Naive thymus-derived CD8-positive, alpha-beta T cell (primary cell): ENCODE results near the gene FAT1. TPM values are rescaled to one million over a fixed set of nuclear protein-coding genes. Genes with fewer than 3 reads are reported as not detected.

ENCODE experiments used
- ATAC-seq, 2 donors: fragments of 150-1000 bp; cut with Tn5 transposase in 1 of 2; sonication (Bioruptor Pico), chemical (Tn5 transposase) in 1 of 2; 1 replicate in 1 of 2; 2 replicates in 1 of 2; pipeline ENCODE4 v1.10.0; 2021; ENCODE audit warnings: mild to moderate bottlenecking in 2 of 2, moderate library complexity in 2 of 2
- POLR2A ChIA-PET: fragments of 350-600 bp; sonication (Branson Sonifier 250); formaldehyde crosslinking; loops from one replicate; lab custom pipeline; 2021; ENCODE audit warnings: antibody characterized with exemption; lab: Charles Lee
- DNase-seq, 10 donors: peaks; one replicate each; pipeline versions ENCODE4 v3.0.0 to v3.0.0-alpha.2; 2020 to 2022
- H3K27ac Mint-ChIP-seq, 10 donors: one replicate each; pipeline ENCODE4 v1.8.0; 2020 to 2022; ENCODE audit warnings: mild to moderate bottlenecking in 10 of 10, mixed read lengths in 10 of 10, moderate library complexity in 4 of 10, inconsistent platforms in 1 of 10
- H3K27me3 Mint-ChIP-seq, 5 donors: one replicate each; pipeline ENCODE4 v1.8.0; 2021 to 2022; ENCODE audit warnings: mixed read lengths in 5 of 5
- H3K36me3 Mint-ChIP-seq, 3 donors: one replicate each; pipeline ENCODE4 v1.8.0; 2020 to 2022; ENCODE audit warnings: mixed read lengths in 3 of 3, mild to moderate bottlenecking in 2 of 3, inconsistent platforms in 1 of 3
- H3K4me1 Mint-ChIP-seq, 4 donors: one replicate each; pipeline ENCODE4 v1.8.0; 2021 to 2022; ENCODE audit warnings: mixed read lengths in 4 of 4
- H3K4me3 Mint-ChIP-seq, 10 donors: one replicate each; pipeline ENCODE4 v1.8.0; 2020 to 2022; ENCODE audit warnings: mild to moderate bottlenecking in 10 of 10, mixed read lengths in 10 of 10, moderate library complexity in 6 of 10, inconsistent platforms in 1 of 10
- H3K9me3 Mint-ChIP-seq, 9 donors: one replicate each; pipeline ENCODE4 v1.8.0; 2020 to 2022; ENCODE audit warnings: mixed read lengths in 9 of 9, mild to moderate bottlenecking in 3 of 9, inconsistent platforms in 1 of 9, moderate library complexity in 1 of 9
- polyA plus RNA-seq, 3 donors: library from polyadenylated mRNA; unstranded; fragments of 300-500 nt; fragmentation: Illumina TruSeq; gene quantifications; one replicate each; pipeline ENCODE4 v1.2.3, GENCODE V29; 2021
- total RNA-seq, 8 experiments: library from RNA in 2 of 8; stranded (reverse) in 2 of 8; gene quantifications; one replicate each; pipeline ENCODE4 v1.2.3 and lab custom pipeline; 2021 to 2026

The FAT1 gene
- total and polyA plus RNA-seq, 5 experiments from 2014 or later = not detected

DNA sequence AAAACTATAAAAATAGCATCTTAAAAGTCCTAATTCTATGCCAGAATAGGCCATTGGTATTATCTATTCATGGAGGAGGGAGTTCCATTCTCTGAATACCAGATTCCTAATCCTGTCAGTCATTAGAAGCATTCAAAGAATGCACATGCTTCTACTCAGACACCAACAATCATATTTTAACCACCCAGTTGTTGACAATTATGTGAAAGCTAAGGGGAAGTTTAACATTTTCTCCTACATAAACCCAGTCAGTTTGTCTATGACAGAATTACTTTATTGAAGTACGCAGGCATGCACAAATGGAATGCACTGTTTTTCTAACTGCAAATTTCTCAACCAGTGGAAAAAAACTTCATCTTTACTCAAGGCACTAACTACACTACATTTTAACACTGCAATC lies 98.7 kb downstream of the FAT1 start:
- H3K4me1 Mint-ChIP-seq = peaks cover 0 to 2% (median under 1%) of the 10 kb centered on the region in 4 donors
- peaks cover 0 to 15% (median 5%) of the 10 kb centered on the region in 9 donors for H3K9me3 Mint-ChIP-seq
- POLR2A ChIA-PET = no interaction called here
- peaks cover 0 to 17% (median 6%) of the 10 kb centered on the region in 5 donors for H3K27me3 Mint-ChIP-seq
- no peak for DNase-seq
- H3K36me3 Mint-ChIP-seq = no peaks in the 10 kb centered on the region
- ATAC-seq = no peak
- H3K27ac Mint-ChIP-seq = no peak overlapping the region
- no peak overlapping the region for H3K4me3 Mint-ChIP-seq

DNA sequence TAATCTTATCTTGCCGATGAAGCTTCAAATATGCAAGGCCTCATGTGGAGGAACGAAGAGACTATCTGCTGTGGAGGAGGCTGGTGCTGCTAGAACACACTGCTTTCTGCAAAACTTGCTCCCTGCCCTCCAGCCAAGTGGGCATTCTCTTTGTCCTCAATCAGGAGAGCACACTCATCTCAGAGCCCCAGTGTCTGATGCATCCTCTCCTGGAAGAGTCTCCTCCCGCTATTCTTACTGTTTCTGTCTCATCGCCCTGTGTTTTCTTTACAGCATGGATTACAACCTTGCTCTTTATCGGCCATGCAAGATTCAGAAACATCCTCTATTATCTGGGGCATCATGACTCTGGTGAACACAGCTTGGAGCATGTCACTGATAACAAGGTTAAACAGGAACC lies 100.1 kb downstream of the FAT1 start:
- POLR2A ChIA-PET = no interaction called here
- DNase-seq (no peak), ATAC-seq (no peak)
- H3K4me1 Mint-ChIP-seq = peaks cover 0 to 2% (median under 1%) of the 10 kb centered on the region in 4 donors
- H3K36me3 Mint-ChIP-seq = no peaks in the 10 kb centered on the region
- H3K27ac Mint-ChIP-seq = no peak overlapping the region
- peaks cover 0 to 19% (median 4%) of the 10 kb centered on the region in 9 donors for H3K9me3 Mint-ChIP-seq
- no peak overlapping the region for H3K4me3 Mint-ChIP-seq
- H3K27me3 Mint-ChIP-seq = peaks cover 0 to 17% (median 6%) of the 10 kb centered on the region in 5 donors

DNA sequence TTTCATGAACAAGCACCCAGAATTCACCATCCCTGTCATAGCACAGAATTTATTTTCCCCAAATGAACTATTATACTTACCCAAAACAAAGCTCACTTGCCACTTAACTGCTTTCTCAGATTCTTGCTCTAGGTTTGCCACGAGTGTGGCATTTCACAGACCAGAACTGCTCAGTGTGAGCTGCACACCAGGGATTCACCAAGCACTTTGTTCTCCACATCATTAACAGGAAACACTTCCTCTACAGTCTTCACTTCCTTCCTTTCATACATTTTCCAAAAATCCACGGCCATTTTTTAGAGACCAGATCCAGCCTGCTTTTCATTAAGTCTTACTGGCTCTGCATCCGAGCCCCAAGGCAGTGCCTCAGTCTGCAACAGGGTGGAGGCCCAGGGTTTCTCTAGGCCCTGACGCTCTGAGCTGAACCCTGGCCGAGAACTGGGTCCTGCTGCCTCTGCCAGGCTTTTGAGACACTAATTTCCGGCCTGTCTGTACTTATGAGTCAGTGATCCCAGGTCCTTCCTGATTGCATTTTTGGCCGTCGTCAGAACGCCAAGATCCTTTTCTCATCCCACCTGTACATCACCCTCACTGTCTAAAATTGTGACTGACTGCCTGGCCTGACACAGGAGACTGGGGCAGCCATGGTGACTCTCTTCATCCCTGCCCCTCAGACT lies 100.7 kb downstream of the FAT1 start:
- H3K9me3 Mint-ChIP-seq = peaks cover 0 to 19% (median 1%) of the 10 kb centered on the region in 9 donors
- POLR2A ChIA-PET = no interaction called here
- peaks cover 0 to 2% (median under 1%) of the 10 kb centered on the region in 4 donors for H3K4me1 Mint-ChIP-seq
- no peaks in the 10 kb centered on the region for H3K36me3 Mint-ChIP-seq
- no peak for DNase-seq
- H3K27me3 Mint-ChIP-seq = peaks cover 0 to 17% (median 6%) of the 10 kb centered on the region in 5 donors
- no peak overlapping the region for H3K4me3 Mint-ChIP-seq
- ATAC-seq = no peak
- no peak overlapping the region for H3K27ac Mint-ChIP-seq

DNA sequence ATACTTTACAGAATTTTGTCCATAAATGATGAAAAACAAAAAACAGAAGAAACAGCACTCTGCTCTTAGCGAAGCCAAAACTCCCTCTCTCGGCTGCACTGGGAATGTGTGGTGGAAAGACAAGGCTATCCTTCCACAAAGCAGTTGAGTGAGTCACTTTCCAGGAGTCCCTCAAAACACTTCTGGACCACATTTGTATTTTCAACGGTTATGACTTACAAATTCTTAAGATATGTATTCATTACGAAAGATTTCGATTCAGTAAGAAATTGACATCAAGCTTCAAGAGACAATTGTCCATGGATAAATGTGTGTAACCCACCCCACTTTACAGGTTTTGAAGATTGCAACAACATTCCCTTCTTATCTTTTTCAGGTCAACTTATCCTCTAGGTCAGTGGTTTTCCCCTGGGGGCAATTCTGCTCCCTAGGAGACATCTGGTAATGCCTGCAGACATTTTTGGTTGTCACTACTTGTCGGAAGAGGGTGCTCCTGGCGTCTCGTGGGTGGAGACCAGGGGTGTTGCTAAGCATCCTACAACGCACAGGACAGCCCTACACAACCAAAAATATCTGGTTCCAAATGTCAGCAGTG lies 101.6 kb downstream of the FAT1 start:
- Mint-ChIP-seq H3K4me1 (no peaks in the 10 kb centered on the region), H3K27me3 (peaks cover 0 to 17% (median 6%) of the 10 kb centered on the region in 5 donors), H3K9me3 (peaks cover 0 to 18% (median 0%) of the 10 kb centered on the region in 9 donors), H3K4me3 (no peak overlapping the region), H3K27ac (no peak overlapping the region), H3K36me3 (no peaks in the 10 kb centered on the region)
- DNase-seq = no peak
- ATAC-seq = no peak
- POLR2A ChIA-PET = no interaction called here

- Mint-ChIP-seq H3K27ac (no peak overlapping the region), H3K27me3 (peaks cover 0 to 30% (median 6%) of the 10 kb centered on the region in 5 donors), H3K36me3 (no peaks in the 10 kb centered on the region), H3K9me3 (peaks cover 0 to 26% (median 6%) of the 10 kb centered on the region in 9 donors), H3K4me3 (no peak overlapping the region), H3K4me1 (no peaks in the 10 kb centered on the region)
- DNase-seq (no peak), ATAC-seq (no peak)
- POLR2A ChIA-PET = no interaction called here
These were observed 104.6 kb downstream of the FAT1 start for GRCh38 chr4:186619088-186619487.

GRCh38 chr4:186617921-186618320 lies 105.7 kb downstream of the FAT1 start:
- ATAC-seq = no peak
- POLR2A ChIA-PET = no interaction called here
- H3K36me3 Mint-ChIP-seq = no peaks in the 10 kb centered on the region
- no peaks in the 10 kb centered on the region for H3K4me1 Mint-ChIP-seq
- H3K27ac Mint-ChIP-seq = no peak overlapping the region
- no peak overlapping the region for H3K4me3 Mint-ChIP-seq
- H3K27me3 Mint-ChIP-seq = peaks cover 0 to 20% (median 5%) of the 10 kb centered on the region in 5 donors
- no peak for DNase-seq
- peaks cover 0 to 24% (median 5%) of the 10 kb centered on the region in 9 donors for H3K9me3 Mint-ChIP-seq

DNA sequence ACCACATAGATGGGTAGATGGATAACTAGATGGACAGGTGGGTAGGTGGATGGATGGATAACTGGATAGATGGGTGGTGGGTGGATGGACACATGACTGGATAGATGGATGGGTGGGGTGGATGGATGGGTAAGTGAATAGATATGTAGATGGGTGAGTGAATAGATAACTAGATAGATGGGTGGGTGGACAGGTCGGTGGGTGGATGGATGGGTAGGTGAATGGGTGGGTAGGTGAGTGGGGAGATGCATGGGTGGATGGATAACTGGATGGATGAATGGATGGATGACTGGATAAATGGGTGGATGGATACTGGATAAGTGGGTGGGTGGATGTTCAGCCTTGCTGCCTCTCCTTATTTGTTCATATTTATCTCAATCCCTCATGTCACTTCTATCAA lies 116.2 kb downstream of the FAT1 start:
- no peaks in the 10 kb centered on the region for H3K36me3 Mint-ChIP-seq
- H3K9me3 Mint-ChIP-seq = peaks cover 0 to 29% (median 0%) of the 10 kb centered on the region in 9 donors
- no peak overlapping the region for H3K27ac Mint-ChIP-seq
- DNase-seq (no peak), ATAC-seq (no peak)
- peaks cover 0 to 6% (median 0%) of the 10 kb centered on the region in 5 donors for H3K27me3 Mint-ChIP-seq
- no peak overlapping the region for H3K4me3 Mint-ChIP-seq
- POLR2A ChIA-PET = no interaction called here
- H3K4me1 Mint-ChIP-seq = no peaks in the 10 kb centered on the region

DNA sequence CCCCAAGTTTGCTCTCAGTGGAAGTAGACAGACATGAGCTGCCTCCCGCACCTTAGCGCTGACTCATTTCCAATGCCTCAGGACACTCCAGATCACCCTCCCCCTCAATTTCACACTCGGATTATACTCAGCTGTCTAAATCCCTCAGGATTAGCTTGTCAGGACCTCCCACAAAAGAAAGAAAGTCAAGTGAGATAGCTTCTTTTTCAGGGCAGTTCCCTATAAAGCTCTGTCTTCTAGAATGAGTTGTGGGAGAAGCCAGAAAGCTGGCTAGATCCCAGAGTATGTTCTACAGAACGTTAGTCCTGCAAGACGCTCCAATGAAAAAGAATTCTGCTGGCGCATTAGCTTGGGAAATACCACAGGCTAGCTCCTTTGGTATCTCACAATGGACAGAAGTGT lies 117.1 kb downstream of the FAT1 start:
- ATAC-seq (no peak), DNase-seq (no peak)
- Mint-ChIP-seq H3K9me3 (peaks cover 0 to 29% (median 2%) of the 10 kb centered on the region in 9 donors), H3K36me3 (no peaks in the 10 kb centered on the region), H3K4me3 (no peak overlapping the region), H3K27me3 (peaks cover 0 to 6% (median 0%) of the 10 kb centered on the region in 5 donors), H3K4me1 (no peaks in the 10 kb centered on the region), H3K27ac (no peak overlapping the region)
- POLR2A ChIA-PET = no interaction called here

- ATAC-seq = no peak
- POLR2A ChIA-PET = no interaction called here
These were observed 118.3 kb downstream of the FAT1 start for GRCh38 chr4:186605261-186605865.

DNA sequence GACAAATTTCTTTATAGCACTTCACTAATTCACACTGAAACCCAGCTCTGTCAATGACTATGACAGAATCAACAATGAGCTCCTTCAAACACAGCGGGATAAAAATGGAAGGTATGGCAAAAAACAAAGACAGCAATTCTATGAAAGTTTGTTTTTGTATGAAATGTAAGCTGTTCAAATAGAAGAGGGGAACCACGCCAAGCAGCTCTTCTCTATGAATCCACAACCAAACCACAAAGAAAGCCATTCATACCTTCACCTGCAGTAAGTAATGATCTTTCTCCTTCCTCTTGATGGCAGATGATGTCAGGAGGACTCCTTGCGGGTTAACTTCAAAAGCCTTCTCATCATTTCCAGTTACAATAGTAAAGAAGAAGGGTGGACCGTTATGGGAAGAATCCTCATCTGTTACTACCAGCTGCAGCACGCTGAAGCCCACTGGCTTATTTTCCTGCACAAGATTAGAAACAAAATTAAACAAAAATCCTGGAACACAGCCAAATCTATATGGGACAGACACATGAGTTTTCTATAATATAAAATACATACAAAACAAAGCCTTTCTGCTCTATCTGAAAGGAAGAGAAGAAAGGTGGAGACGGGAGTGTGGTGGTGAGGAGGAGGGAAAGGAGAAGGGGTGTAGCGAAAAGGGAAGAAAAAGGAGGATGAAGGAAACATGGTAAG lies 119.4 kb downstream of the FAT1 start:
- Mint-ChIP-seq H3K27me3 (peaks cover 0 to 6% (median 0%) of the 10 kb centered on the region in 5 donors), H3K9me3 (peaks cover 0 to 29% (median 2%) of the 10 kb centered on the region in 9 donors), H3K4me1 (no peaks in the 10 kb centered on the region), H3K27ac (no peak overlapping the region), H3K36me3 (no peaks in the 10 kb centered on the region), H3K4me3 (no peak overlapping the region)
- ATAC-seq (no peak), DNase-seq (no peak)
- POLR2A ChIA-PET = no interaction called here

More at GRCh38 chr4:186605261-186605865, 118.3 kb downstream of the FAT1 start:
- H3K27me3 Mint-ChIP-seq = peaks cover 0 to 6% (median 0%) of the 10 kb centered on the region in 5 donors
- no peaks in the 10 kb centered on the region for H3K36me3 Mint-ChIP-seq
- no peak for DNase-seq
- H3K4me3 Mint-ChIP-seq = no peak overlapping the region
- H3K27ac Mint-ChIP-seq = no peak overlapping the region
- no peaks in the 10 kb centered on the region for H3K4me1 Mint-ChIP-seq
- peaks cover 0 to 29% (median 2%) of the 10 kb centered on the region in 9 donors for H3K9me3 Mint-ChIP-seq

DNA sequence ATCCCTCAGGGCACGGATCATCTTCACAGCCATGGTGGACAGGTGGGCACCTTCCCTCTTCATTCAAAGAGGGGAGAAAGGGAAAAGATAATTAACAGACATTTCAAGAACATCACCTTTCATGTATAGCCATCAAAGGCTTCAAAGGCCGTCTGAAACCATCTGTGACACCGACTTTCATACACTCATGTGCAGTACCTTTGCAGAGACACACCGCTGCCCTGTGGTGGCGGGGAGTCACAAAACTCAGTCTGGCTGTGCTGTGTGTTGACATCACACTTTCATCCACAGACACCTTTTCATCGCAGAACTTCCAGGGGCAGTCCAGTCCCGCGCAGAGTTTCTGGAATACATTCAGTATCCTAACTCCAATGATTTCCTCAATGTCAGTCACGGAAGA lies 120.7 kb downstream of the FAT1 start:
- H3K4me1 Mint-ChIP-seq = no peaks in the 10 kb centered on the region
- peaks cover 0 to 6% (median 0%) of the 10 kb centered on the region in 5 donors for H3K27me3 Mint-ChIP-seq
- H3K36me3 Mint-ChIP-seq = no peaks in the 10 kb centered on the region
- no peak for DNase-seq
- no peak overlapping the region for H3K4me3 Mint-ChIP-seq
- H3K27ac Mint-ChIP-seq = no peak overlapping the region
- H3K9me3 Mint-ChIP-seq = peaks cover 0 to 23% (median 2%) of the 10 kb centered on the region in 9 donors
- POLR2A ChIA-PET = no interaction called here
- no peak for ATAC-seq

GRCh38 chr4:186599483-186599882 lies 124.2 kb downstream of the FAT1 start:
- Mint-ChIP-seq H3K27me3 (peaks cover 0 to 2% (median 0%) of the 10 kb centered on the region in 5 donors), H3K9me3 (peaks cover 0 to 8% (median 0%) of the 10 kb centered on the region in 9 donors), H3K36me3 (no peaks in the 10 kb centered on the region), H3K4me3 (no peak overlapping the region), H3K27ac (no peak overlapping the region), H3K4me1 (no peaks in the 10 kb centered on the region)
- ATAC-seq (no peak), DNase-seq (no peak)
- POLR2A ChIA-PET = no interaction called here
